Measurements from ENCODE around the gene YAP1. TPM values are rescaled to one million over a fixed set of nuclear protein-coding genes. Genes with fewer than 3 reads are reported as not detected.

YAP1 gene
- total and polyA plus RNA-seq, 3 donors from 2014 or later: 44.2 to 144 (median 110) TPM

DNA sequence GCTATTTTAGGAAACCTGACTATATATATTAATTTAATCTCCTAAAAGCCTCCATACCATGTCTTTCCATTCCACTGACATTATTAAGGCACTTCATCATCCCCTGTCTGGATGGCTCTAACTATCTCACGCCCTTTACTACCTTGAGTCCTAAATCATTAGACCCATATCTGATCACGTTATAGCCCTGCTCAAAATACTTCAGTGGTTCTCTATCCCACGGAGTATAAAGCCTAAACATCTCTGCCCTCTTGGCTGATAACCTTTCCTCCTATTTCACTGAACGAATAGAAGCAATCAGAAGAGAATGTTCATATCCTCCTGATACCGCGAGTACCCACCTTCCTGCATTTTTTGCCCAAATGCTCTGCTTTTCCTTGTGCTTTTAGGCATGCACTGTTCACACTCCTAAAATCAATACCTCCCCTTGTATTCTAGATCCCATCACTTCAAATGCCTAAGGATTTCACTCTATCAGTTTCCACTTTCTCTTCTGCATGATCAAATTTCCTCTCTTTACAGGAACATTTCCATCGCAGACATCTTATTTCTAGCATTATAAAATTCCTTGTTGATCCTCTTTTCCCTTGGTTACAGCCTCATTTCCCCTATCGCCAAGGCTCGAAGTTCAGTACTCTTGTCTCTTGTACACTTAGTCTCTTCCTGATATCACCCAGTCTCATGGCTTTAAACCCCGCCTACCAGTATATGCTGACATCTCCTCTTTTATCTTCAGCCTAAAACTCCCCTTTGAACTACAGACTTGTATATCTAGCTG lies 162.0 kb downstream of the YAP1 start:
- no peak overlapping the region for H3K27ac ChIP-seq
- 75 to 81% methylated on average over 10 of the region's 10 CpGs for WGBS, 2 donors
- peaks cover 6% of the 10 kb centered on the region for H3K4me1 ChIP-seq
- no peak overlapping the region for H3K4me3 ChIP-seq
- no peaks in the 10 kb centered on the region for H3K27me3 ChIP-seq
- no peak for DNase-seq
- H3K36me3 ChIP-seq (ENCODE audit: low read depth, missing control alignments): no peaks in the 10 kb centered on the region
- H3K9me3 ChIP-seq: no peaks in the 10 kb centered on the region
- TF ChIP-seq, protein P1, sequence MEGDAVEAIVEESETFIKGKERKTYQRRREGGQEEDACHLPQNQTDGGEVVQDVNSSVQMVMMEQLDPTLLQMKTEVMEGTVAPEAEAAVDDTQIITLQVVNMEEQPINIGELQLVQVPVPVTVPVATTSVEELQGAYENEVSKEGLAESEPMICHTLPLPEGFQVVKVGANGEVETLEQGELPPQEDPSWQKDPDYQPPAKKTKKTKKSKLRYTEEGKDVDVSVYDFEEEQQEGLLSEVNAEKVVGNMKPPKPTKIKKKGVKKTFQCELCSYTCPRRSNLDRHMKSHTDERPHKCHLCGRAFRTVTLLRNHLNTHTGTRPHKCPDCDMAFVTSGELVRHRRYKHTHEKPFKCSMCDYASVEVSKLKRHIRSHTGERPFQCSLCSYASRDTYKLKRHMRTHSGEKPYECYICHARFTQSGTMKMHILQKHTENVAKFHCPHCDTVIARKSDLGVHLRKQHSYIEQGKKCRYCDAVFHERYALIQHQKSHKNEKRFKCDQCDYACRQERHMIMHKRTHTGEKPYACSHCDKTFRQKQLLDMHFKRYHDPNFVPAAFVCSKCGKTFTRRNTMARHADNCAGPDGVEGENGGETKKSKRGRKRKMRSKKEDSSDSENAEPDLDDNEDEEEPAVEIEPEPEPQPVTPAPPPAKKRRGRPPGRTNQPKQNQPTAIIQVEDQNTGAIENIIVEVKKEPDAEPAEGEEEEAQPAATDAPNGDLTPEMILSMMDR (IDR thresholded peaks at IDR 0.05): no peak
- TF ChIP-seq POLR2A (IDR thresholded peaks at IDR 0.05): no peak
- intact Hi-C loops (cut with DNase I; ENCODE audit: low total_unique reads): no loop called here

DNA sequence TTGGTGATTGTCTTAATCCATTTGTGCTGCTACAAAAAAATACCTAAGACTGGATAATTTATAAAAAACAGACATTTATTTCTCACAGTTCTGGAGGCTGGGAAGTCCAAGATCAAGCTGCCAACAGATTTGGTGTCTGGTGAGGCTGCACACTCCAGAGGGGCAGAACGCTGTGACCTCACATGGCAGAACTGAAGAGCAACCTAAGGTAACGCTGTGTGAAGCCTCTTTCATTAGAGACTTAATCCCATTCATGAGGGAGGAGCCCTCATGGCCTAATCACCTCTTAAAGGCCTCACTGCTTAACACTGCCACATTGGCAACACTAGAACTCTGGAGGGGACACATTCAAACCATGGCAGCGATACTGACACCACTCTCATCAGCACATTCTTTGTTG lies 164.4 kb downstream of the YAP1 start:
- Histone ChIP-seq H3K4me1 (no peaks in the 10 kb centered on the region), H3K9me3 (no peaks in the 10 kb centered on the region), H3K4me3 (no peak overlapping the region), H3K36me3 (ENCODE audit: low read depth, missing control alignments) (no peaks in the 10 kb centered on the region), H3K27me3 (no peaks in the 10 kb centered on the region), H3K27ac (no peak overlapping the region)
- no peak for DNase-seq
- intact Hi-C loops (cut with DNase I; ENCODE audit: low total_unique reads): no loop called here
- TF ChIP-seq, protein P1 (IDR thresholded peaks at IDR 0.05): no peak
- TF ChIP-seq POLR2A (IDR thresholded peaks at IDR 0.05): no peak
- WGBS, 2 donors: 94 to 96% methylated on average over 3 of the region's 3 CpGs

DNA sequence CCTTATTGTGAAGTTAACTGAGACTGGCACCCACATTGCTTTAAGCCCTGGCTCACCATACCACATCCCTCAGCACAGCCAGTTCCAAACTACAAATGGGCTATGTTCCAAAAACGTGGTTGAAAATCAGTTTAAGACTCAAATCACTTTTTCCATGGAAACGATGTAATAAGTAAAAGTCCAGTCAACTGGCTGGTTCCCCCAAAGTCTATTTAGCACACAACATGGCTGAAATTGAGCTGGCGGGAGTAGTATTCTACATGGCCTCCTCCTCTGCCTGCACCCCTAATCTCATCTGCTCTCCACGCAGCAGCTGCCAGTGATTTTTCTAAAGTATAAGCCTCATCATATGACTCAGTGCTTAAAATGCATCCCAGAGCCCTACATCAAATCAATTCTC lies 166.1 kb downstream of the YAP1 start:
- H3K36me3 ChIP-seq (ENCODE audit: low read depth, missing control alignments): no peaks in the 10 kb centered on the region
- no peak for DNase-seq
- intact Hi-C loops (cut with DNase I; ENCODE audit: low total_unique reads): no loop called here
- no peaks in the 10 kb centered on the region for H3K4me1 ChIP-seq
- TF ChIP-seq POLR2A (IDR thresholded peaks at IDR 0.05): no peak
- TF ChIP-seq, protein P1 (IDR thresholded peaks at IDR 0.05): no peak
- no peak overlapping the region for H3K4me3 ChIP-seq
- no peaks in the 10 kb centered on the region for H3K9me3 ChIP-seq
- 61 to 64% methylated on average over 4 of the region's 4 CpGs for WGBS, 2 donors
- no peaks in the 10 kb centered on the region for H3K27me3 ChIP-seq
- H3K27ac ChIP-seq: no peak overlapping the region

DNA sequence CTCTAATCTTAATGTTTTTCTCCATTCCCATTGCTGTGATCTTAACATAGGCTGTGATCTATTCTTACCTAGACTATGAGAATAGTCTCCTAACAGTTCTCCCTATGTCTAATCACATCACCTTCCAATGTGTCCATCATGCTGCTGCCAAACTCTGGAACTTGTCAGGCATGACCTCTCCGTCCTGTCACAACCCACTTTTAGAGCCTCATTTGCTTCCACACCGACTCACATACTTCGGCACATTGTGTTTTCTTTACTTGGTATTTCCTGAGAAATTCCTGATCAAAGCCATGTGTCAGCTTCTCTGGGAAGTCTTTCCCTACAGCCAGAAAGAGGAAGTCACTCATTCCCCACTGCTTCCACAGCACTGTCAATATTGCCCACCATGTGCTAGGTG lies 166.5 kb downstream of the YAP1 start:
- Histone ChIP-seq H3K4me3 (no peak overlapping the region), H3K27ac (no peak overlapping the region), H3K36me3 (ENCODE audit: low read depth, missing control alignments) (no peaks in the 10 kb centered on the region), H3K4me1 (no peaks in the 10 kb centered on the region), H3K9me3 (no peaks in the 10 kb centered on the region), H3K27me3 (no peaks in the 10 kb centered on the region)
- no peak for TF ChIP-seq POLR2A (IDR thresholded peaks at IDR 0.05)
- TF ChIP-seq, protein P1 (IDR thresholded peaks at IDR 0.05): no peak
- no peak for DNase-seq
- WGBS, 2 donors: 60 to 76% methylated on average over 3 of the region's 3 CpGs
- intact Hi-C loops (cut with DNase I; ENCODE audit: low total_unique reads): no loop called here
